Neural cell (in vitro differentiated cells): ENCODE results near the gene GRAMD1B. TPM values are rescaled to one million over a fixed set of nuclear protein-coding genes. Genes with fewer than 3 reads are reported as not detected.

Experiments used
- H2AFZ ChIP-seq: fragments of 200-600, 300-800 bp; sonication (generic), shearing (Covaris generic); 2 replicates; pipeline ENCODE4 v1.6.0; 2014; ENCODE audit warnings: low read depth, mild to moderate bottlenecking, antibody characterized with exemption, low read length, moderate library complexity
- H3F3A ChIP-seq: fragments of 200-600 bp; shearing (Covaris generic); 2 replicates; pipeline ENCODE4 v1.6.1; 2016; ENCODE audit warnings: mild to moderate bottlenecking, moderate library complexity, mixed read lengths, antibody characterized with exemption, low read length; ENCODE audit not compliant: insufficient read depth, poor library complexity, severe bottlenecking
- H3K27ac ChIP-seq: fragments of 200-600, 300-800 bp; sonication (generic), shearing (Covaris generic); 2 replicates; pipeline ENCODE4 v1.5.1; 2014; ENCODE audit warnings: mild to moderate bottlenecking, low read length, moderate library complexity
- H3K27me3 ChIP-seq: fragments of 300-800, 200-600 bp; sonication (generic), shearing (Covaris generic); 2 replicates; pipeline ENCODE4 v1.6.0; 2014; ENCODE audit warnings: mild to moderate bottlenecking, low read depth, low read length, moderate library complexity; ENCODE audit not compliant: insufficient read depth
- H3K36me3 ChIP-seq: fragments of 300-800, 200-600 bp; sonication (generic), shearing (Covaris generic); 2 replicates; pipeline ENCODE4 v1.5.1; 2014; ENCODE audit warnings: mild to moderate bottlenecking, antibody characterized with exemption, low read length, moderate library complexity; ENCODE audit not compliant: insufficient read depth
- H3K4me2 ChIP-seq: fragments of 300-800, 200-600 bp; sonication (generic), shearing (Covaris generic); 2 replicates; pipeline ENCODE4 v1.6.0; 2014; ENCODE audit warnings: mild to moderate bottlenecking, low read length
- H3K4me3 ChIP-seq: fragments of 300-800, 200-600 bp; sonication (generic), shearing (Covaris generic); 2 replicates; pipeline ENCODE4 v1.5.1; 2014; ENCODE audit warnings: mild to moderate bottlenecking, low read length, moderate library complexity
- H3K79me2 ChIP-seq: fragments of 200-600 bp; shearing (Covaris generic); replicated peaks from 2 replicates; pipeline ENCODE4 v1.6.0; 2014; ENCODE audit warnings: mild to moderate bottlenecking, low read length, moderate library complexity; ENCODE audit not compliant: insufficient read depth
- H3K9ac ChIP-seq: fragments of 300-800, 200-600 bp; sonication (generic), shearing (Covaris generic); 2 replicates; pipeline ENCODE4 v1.6.1; 2016; ENCODE audit warnings: mild to moderate bottlenecking, low read length, mixed read lengths
- H3K9me2 ChIP-seq: fragments of 200-600 bp; shearing (Covaris generic); 2 replicates; pipeline ENCODE4 v1.6.1; 2016; ENCODE audit warnings: mild to moderate bottlenecking, low read length, mixed read lengths; ENCODE audit not compliant: insufficient read depth
- H3K9me3 ChIP-seq: fragments of 200-600, 300-800 bp; sonication (generic), shearing (Covaris generic); 2 replicates; pipeline ENCODE4 v1.6.1; 2016; ENCODE audit warnings: mild to moderate bottlenecking, mixed run types, low read length, moderate library complexity, mixed read lengths
- H4K20me1 ChIP-seq: fragments of 200-600 bp; shearing (Covaris generic); 2 replicates; pipeline ENCODE4 v1.6.1; 2016; ENCODE audit warnings: mild to moderate bottlenecking, mixed run types; ENCODE audit not compliant: insufficient read depth
- EP300 ChIP-seq: fragments of 450-650 bp; conservative IDR thresholded peaks from 2 replicates; pipeline ENCODE4 v1.6.1; 2014; ENCODE audit warnings: antibody characterized with exemption, mild to moderate bottlenecking, moderate library complexity; ENCODE audit not compliant: poor library complexity, severe bottlenecking
- EZH2 ChIP-seq: fragments of 200-600, 300-800 bp; shearing (Covaris generic), sonication (generic); IDR thresholded peaks from 2 replicates; pipeline ENCODE4 v1.6.1; 2014; ENCODE audit warnings: antibody characterized with exemption, low read length, borderline replicate concordance, mild to moderate bottlenecking; ENCODE audit not compliant: insufficient read depth, poor library complexity, severe bottlenecking
- MXI1 ChIP-seq: fragments of 450-650 bp; conservative IDR thresholded peaks from 2 replicates; pipeline ENCODE4 v1.6.1; 2014; ENCODE audit warnings: antibody characterized with exemption, mild to moderate bottlenecking; ENCODE audit not compliant: poor library complexity, severe bottlenecking
- POLR2AphosphoS5 ChIP-seq: IDR thresholded peaks from 2 replicates; pipeline ENCODE4 v1.6.1; 2012
- RAD21 ChIP-seq: fragments of 450-650 bp; conservative IDR thresholded peaks from 2 replicates; pipeline ENCODE4 v1.6.1; 2014; ENCODE audit warnings: antibody characterized with exemption, mild to moderate bottlenecking, moderate library complexity
- SMC3 ChIP-seq: fragments of 450-650 bp; conservative IDR thresholded peaks from 2 replicates; pipeline ENCODE4 v1.6.1; 2014; ENCODE audit warnings: antibody characterized with exemption, mild to moderate bottlenecking, moderate library complexity; ENCODE audit not compliant: poor library complexity
- TAF1 ChIP-seq: IDR thresholded peaks from 2 replicates; pipeline ENCODE4 v1.6.1; 2012; ENCODE audit warnings: low read depth
- polyA plus RNA-seq: library from polyadenylated mRNA; depleted of rRNA; stranded (reverse); fragments of >200 nt; gene quantifications from 2 replicates; pipeline ENCODE4 v1.2.3, GENCODE V29; 2014
- TF ChIP-seq, protein P1 (sequence below): IDR thresholded peaks from 2 replicates; pipeline ENCODE4 v1.6.1; 2012; ENCODE audit warnings: borderline replicate concordance
- TF ChIP-seq, protein P2 (sequence below): fragments of 450-650 bp; IDR thresholded peaks from 2 replicates; pipeline ENCODE4 v1.5.1; 2014; ENCODE audit warnings: antibody characterized with exemption, mild to moderate bottlenecking, moderate library complexity; ENCODE audit not compliant: poor library complexity, severe bottlenecking

GRAMD1B gene
- polyA plus RNA-seq, 1 donor from 2014 or later: 1.5 TPM

- Histone ChIP-seq H3K9me3 (no peaks in the 10 kb centered on the region), H3K9me2 (no peaks in the 10 kb centered on the region), H3K27me3 (no peaks in the 10 kb centered on the region), H2AFZ (no peak overlapping the region), H3K36me3 (no peaks in the 10 kb centered on the region), H3F3A (no peaks in the 10 kb centered on the region), H3K27ac (no peak overlapping the region), H3K4me3 (no peak overlapping the region), H3K9ac (no peak overlapping the region), H3K4me2 (no peak overlapping the region), H3K79me2 (no peaks in the 10 kb centered on the region), H4K20me1 (no peaks in the 10 kb centered on the region)
- no peak for TF ChIP-seq EP300
- TF ChIP-seq RAD21: no peak
- TF ChIP-seq EZH2: no peak
- TF ChIP-seq MXI1: no peak
- TF ChIP-seq, protein P1, sequence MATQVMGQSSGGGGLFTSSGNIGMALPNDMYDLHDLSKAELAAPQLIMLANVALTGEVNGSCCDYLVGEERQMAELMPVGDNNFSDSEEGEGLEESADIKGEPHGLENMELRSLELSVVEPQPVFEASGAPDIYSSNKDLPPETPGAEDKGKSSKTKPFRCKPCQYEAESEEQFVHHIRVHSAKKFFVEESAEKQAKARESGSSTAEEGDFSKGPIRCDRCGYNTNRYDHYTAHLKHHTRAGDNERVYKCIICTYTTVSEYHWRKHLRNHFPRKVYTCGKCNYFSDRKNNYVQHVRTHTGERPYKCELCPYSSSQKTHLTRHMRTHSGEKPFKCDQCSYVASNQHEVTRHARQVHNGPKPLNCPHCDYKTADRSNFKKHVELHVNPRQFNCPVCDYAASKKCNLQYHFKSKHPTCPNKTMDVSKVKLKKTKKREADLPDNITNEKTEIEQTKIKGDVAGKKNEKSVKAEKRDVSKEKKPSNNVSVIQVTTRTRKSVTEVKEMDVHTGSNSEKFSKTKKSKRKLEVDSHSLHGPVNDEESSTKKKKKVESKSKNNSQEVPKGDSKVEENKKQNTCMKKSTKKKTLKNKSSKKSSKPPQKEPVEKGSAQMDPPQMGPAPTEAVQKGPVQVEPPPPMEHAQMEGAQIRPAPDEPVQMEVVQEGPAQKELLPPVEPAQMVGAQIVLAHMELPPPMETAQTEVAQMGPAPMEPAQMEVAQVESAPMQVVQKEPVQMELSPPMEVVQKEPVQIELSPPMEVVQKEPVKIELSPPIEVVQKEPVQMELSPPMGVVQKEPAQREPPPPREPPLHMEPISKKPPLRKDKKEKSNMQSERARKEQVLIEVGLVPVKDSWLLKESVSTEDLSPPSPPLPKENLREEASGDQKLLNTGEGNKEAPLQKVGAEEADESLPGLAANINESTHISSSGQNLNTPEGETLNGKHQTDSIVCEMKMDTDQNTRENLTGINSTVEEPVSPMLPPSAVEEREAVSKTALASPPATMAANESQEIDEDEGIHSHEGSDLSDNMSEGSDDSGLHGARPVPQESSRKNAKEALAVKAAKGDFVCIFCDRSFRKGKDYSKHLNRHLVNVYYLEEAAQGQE: no peak
- TF ChIP-seq SMC3: no peak
- TF ChIP-seq TAF1: no peak
- no peak for TF ChIP-seq POLR2AphosphoS5
- TF ChIP-seq, protein P2, sequence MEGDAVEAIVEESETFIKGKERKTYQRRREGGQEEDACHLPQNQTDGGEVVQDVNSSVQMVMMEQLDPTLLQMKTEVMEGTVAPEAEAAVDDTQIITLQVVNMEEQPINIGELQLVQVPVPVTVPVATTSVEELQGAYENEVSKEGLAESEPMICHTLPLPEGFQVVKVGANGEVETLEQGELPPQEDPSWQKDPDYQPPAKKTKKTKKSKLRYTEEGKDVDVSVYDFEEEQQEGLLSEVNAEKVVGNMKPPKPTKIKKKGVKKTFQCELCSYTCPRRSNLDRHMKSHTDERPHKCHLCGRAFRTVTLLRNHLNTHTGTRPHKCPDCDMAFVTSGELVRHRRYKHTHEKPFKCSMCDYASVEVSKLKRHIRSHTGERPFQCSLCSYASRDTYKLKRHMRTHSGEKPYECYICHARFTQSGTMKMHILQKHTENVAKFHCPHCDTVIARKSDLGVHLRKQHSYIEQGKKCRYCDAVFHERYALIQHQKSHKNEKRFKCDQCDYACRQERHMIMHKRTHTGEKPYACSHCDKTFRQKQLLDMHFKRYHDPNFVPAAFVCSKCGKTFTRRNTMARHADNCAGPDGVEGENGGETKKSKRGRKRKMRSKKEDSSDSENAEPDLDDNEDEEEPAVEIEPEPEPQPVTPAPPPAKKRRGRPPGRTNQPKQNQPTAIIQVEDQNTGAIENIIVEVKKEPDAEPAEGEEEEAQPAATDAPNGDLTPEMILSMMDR: no peak
Measured at GRCh38 chr11:123404676-123405075, 25.4 kb upstream of the GRAMD1B start.

GRCh38 chr11:123405123-123405592 is 24.9 kb upstream of the GRAMD1B start:
- TF ChIP-seq TAF1: no peak
- TF ChIP-seq EZH2: no peak
- TF ChIP-seq RAD21: no peak
- TF ChIP-seq, protein P1: no peak
- TF ChIP-seq, protein P2: no peak
- no peak for TF ChIP-seq EP300
- TF ChIP-seq SMC3: no peak
- no peak for TF ChIP-seq POLR2AphosphoS5
- no peak for TF ChIP-seq MXI1
- no peaks in the 10 kb centered on the region for H3K9me2 ChIP-seq
- no peak overlapping the region for H2AFZ ChIP-seq
- no peak overlapping the region for H3K27ac ChIP-seq
- H3K9me3 ChIP-seq: no peaks in the 10 kb centered on the region
- H3K4me2 ChIP-seq: no peak overlapping the region
- H3K4me3 ChIP-seq: no peak overlapping the region
- H3K27me3 ChIP-seq: no peaks in the 10 kb centered on the region
- no peak overlapping the region for H3K9ac ChIP-seq
- no peaks in the 10 kb centered on the region for H4K20me1 ChIP-seq
- H3K79me2 ChIP-seq: no peaks in the 10 kb centered on the region
- H3K36me3 ChIP-seq: no peaks in the 10 kb centered on the region
- no peaks in the 10 kb centered on the region for H3F3A ChIP-seq
